IPS-15b (cell line): Measurements from ENCODE around the gene LIMK2.
A peak's percentile ranks its signal among the peaks of the same experiment; 100 is the strongest.
"Not testable (repeated sequence)": the region's sequence is repeated elsewhere in the genome, so short reads cannot be mapped to it uniquely, and the experiment has no call there.

Experiments used
- H3K27me3 ChIP-seq: one replicate; pipeline ENCODE4 v1.6.1; 2013; ENCODE audit warnings: low read length; ENCODE audit not compliant: control insufficient read depth, insufficient read depth
- H3K36me3 ChIP-seq: one replicate; pipeline ENCODE4 v1.6.1; 2013; ENCODE audit warnings: low read length; ENCODE audit not compliant: control insufficient read depth, insufficient read depth
- H3K4me1 ChIP-seq: one replicate; pipeline ENCODE4 v1.6.1; 2013; ENCODE audit warnings: mild to moderate bottlenecking, low read length; ENCODE audit not compliant: control insufficient read depth, insufficient read depth
- H3K4me3 ChIP-seq: one replicate; pipeline ENCODE4 v1.5.1; 2013; ENCODE audit warnings: low read depth, low read length
- H3K9ac ChIP-seq: one replicate; pipeline ENCODE4 v1.6.1; 2013; ENCODE audit warnings: low read depth, mild to moderate bottlenecking, low read length
- H3K9me3 ChIP-seq: one replicate; pipeline ENCODE4 v1.6.1; 2013; ENCODE audit warnings: mild to moderate bottlenecking, low read length; ENCODE audit not compliant: control insufficient read depth, insufficient read depth

LIMK2 gene

GRCh38 chr22:31235081-31235480 lies 23.0 kb downstream of the LIMK2 start:
- Histone ChIP-seq H3K36me3 (no peaks in the 10 kb centered on the region), H3K4me1 (no peaks in the 10 kb centered on the region), H3K9me3 (no peaks in the 10 kb centered on the region), H3K9ac (no peak overlapping the region), H3K27me3 (no peaks in the 10 kb centered on the region), H3K4me3 (no peak overlapping the region)

GRCh38 chr22:31236044-31236443 lies 23.9 kb downstream of the LIMK2 start:
- not testable (repeated sequence) for H3K27me3 ChIP-seq, H3K4me3 ChIP-seq, H3K4me1 ChIP-seq, H3K36me3 ChIP-seq, H3K9me3 ChIP-seq, H3K9ac ChIP-seq

GRCh38 chr22:31238057-31238456 lies 26.0 kb downstream of the LIMK2 start:
- Histone ChIP-seq H3K9ac (no peak overlapping the region), H3K4me3 (no peak overlapping the region), H3K9me3 (no peaks in the 10 kb centered on the region), H3K4me1 (no peaks in the 10 kb centered on the region), H3K36me3 (no peaks in the 10 kb centered on the region), H3K27me3 (no peaks in the 10 kb centered on the region)

- peaks cover 10% of the 10 kb centered on the region for H3K4me1 ChIP-seq
- no peaks in the 10 kb centered on the region for H3K9me3 ChIP-seq
- no peaks in the 10 kb centered on the region for H3K36me3 ChIP-seq
- no peak overlapping the region for H3K9ac ChIP-seq
- H3K4me3 ChIP-seq, result no peak overlapping the region
- no peaks in the 10 kb centered on the region for H3K27me3 ChIP-seq
Observed at GRCh38 chr22:31239771-31240370, 27.8 kb downstream of the LIMK2 start.

GRCh38 chr22:31241200-31241599 lies 29.1 kb downstream of the LIMK2 start:
- Histone ChIP-seq H3K4me1 (peaks cover 10% of the 10 kb centered on the region), H3K27me3 (no peaks in the 10 kb centered on the region), H3K9me3 (no peaks in the 10 kb centered on the region), H3K4me3 (no peak overlapping the region), H3K36me3 (no peaks in the 10 kb centered on the region), H3K9ac (no peak overlapping the region)

- no peaks in the 10 kb centered on the region for H3K36me3 ChIP-seq
- H3K4me3 ChIP-seq, result no peak overlapping the region
- H3K9me3 ChIP-seq, result no peaks in the 10 kb centered on the region
- H3K9ac ChIP-seq, result no peak overlapping the region
- no peaks in the 10 kb centered on the region for H3K27me3 ChIP-seq
- H3K4me1 ChIP-seq, result peaks cover 10% of the 10 kb centered on the region
Observed at GRCh38 chr22:31241936-31242335, 29.8 kb downstream of the LIMK2 start.

- no peaks in the 10 kb centered on the region for H3K27me3 ChIP-seq
- H3K36me3 ChIP-seq, result peaks cover under 1% of the 10 kb centered on the region
- no peak overlapping the region for H3K4me3 ChIP-seq
- peaks cover 17% of the 10 kb centered on the region for H3K4me1 ChIP-seq
- H3K9me3 ChIP-seq, result no peaks in the 10 kb centered on the region
- H3K9ac ChIP-seq, result no peak overlapping the region
Observed at GRCh38 chr22:31243339-31244045, 31.4 kb downstream of the LIMK2 start.

GRCh38 chr22:31244046-31244942 lies 32.2 kb downstream of the LIMK2 start:
- H3K27me3 ChIP-seq, result no peaks in the 10 kb centered on the region
- peaks cover 3% of the 10 kb centered on the region for H3K36me3 ChIP-seq
- peak overlapping the region; percentile 47 for H3K9ac ChIP-seq
- H3K4me1 ChIP-seq, result peaks cover 20% of the 10 kb centered on the region
- no peaks in the 10 kb centered on the region for H3K9me3 ChIP-seq
- no peak overlapping the region for H3K4me3 ChIP-seq

GRCh38 chr22:31244943-31245451 lies 32.9 kb downstream of the LIMK2 start:
- no peaks in the 10 kb centered on the region for H3K27me3 ChIP-seq
- no peak overlapping the region for H3K4me3 ChIP-seq
- H3K9ac ChIP-seq, result no peak overlapping the region
- peaks cover 3% of the 10 kb centered on the region for H3K36me3 ChIP-seq
- no peaks in the 10 kb centered on the region for H3K9me3 ChIP-seq
- peaks cover 24% of the 10 kb centered on the region for H3K4me1 ChIP-seq

GRCh38 chr22:31245998-31246397 lies 33.9 kb downstream of the LIMK2 start:
- not testable (repeated sequence) for H3K36me3 ChIP-seq, H3K9me3 ChIP-seq
- H3K4me1 ChIP-seq, result peaks cover 26% of the 10 kb centered on the region

GRCh38 chr22:31246687-31247086 lies 34.6 kb downstream of the LIMK2 start:
- H3K36me3 ChIP-seq, result peaks cover 3% of the 10 kb centered on the region
- H3K4me3 ChIP-seq, result no peak overlapping the region
- no peak overlapping the region for H3K9ac ChIP-seq
- H3K27me3 ChIP-seq, result no peaks in the 10 kb centered on the region
- H3K9me3 ChIP-seq, result no peaks in the 10 kb centered on the region
- peaks cover 26% of the 10 kb centered on the region for H3K4me1 ChIP-seq

More at GRCh38 chr22:31245998-31246397, 33.9 kb downstream of the LIMK2 start:
- not testable (repeated sequence) for H3K27me3 ChIP-seq, H3K4me3 ChIP-seq, H3K9ac ChIP-seq
